Right lobe of liver (tissue), 4 donors: ENCODE measurements around the gene RCSD1.

Source experiments
- CTCF ChIP-seq, 4 donors: fragments of 200-600 bp in 3 of 4; fragments of 450-650 bp in 1 of 4; IDR thresholded peaks; one replicate each; pipeline versions ENCODE4 v1.5.1 to v1.8.0; 2016 to 2022; ENCODE audit warnings: antibody characterized with exemption in 4 of 4, mild to moderate bottlenecking in 2 of 4
- POLR2A ChIP-seq: fragments of 450-650 bp; IDR thresholded peaks from one replicate; pipeline ENCODE4 v1.6.1; 2017; ENCODE audit warnings: antibody characterized with exemption, mild to moderate bottlenecking
- donor health status: DM: no; HTN: no; CAD: no.
- donor health status: DM: no; HTN: no; CAD: no.
- donor health status: DM: no; HTN: yes; CAD: no.

DNA sequence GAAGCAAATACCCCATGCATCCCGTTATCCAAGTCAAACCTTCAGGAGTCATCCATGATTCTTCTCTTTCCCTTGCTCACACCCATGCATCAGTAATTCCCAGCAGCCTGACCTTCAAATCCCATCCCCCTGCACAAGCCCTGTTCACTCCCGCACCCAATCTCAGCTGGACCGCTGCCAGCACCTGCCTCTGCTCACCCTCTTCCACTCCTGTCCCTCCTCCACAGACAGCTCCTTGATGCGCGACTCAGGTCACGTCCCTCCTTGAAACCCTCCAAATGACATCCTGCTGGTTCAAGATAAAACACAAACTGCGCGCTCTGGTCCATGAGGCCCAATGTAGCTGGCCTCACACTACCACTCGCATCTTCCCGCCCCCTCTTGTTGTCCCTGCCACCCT, 48.4 kb downstream of the RCSD1 start:
- no peak for TF ChIP-seq CTCF (IDR thresholded peaks at IDR 0.05)
- no peak for TF ChIP-seq POLR2A
